Measurements from ENCODE around the gene NOB1.
"Not testable (repeated sequence)": the region's sequence is repeated elsewhere in the genome, so short reads cannot be mapped to it uniquely, and the experiment has no call there.

Gene NOB1

DNA sequence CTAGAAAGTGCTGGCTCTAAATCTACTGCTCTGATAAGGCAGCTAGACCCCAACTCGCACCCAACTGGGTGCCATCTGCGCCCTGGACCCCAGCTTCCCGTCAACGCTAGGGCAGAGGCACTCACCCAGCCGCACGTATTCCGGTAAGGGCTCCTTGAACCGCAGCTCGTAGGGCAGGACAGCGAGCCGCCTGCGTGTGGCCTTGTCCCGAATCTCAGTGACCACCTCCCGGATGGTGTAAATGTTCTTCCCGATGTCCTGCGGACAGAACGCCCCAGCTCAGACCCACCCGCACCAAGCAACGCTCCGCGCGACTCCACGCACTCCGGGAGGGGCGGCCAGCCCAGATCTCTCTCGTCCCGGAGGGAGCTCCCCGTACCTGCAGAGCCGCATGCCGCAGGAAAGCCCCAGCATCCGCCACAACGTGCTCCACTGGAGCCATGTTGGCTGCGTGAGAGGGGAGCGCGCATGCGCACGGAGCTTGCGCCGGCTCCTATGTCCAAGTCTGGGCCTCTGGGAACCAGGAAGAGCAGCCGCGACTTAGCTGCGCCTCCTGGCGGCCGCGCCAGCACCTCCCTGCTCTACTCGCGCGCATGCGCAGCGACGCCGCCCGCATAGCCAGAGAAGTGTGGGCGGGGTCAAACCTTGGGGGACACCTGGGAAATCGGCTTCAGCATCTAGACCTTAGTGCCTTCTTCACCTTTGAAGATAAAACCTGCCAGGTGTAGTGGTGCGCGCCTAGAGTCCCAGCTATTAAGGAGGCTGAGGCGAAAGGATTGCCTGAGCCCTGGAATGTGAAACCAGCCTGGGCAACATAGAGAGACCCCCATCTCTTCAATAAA is at the start of gene NOB1:
Gene NOB1 (minus strand): TSS at position 458 of the 842 bp plus-strand sequence. CDS start 16 bp downstream, at position 442.
- peak; percentile 98 for DNase-seq

- DNase-seq: no peak
Measured at GRCh38 chr16:69804297-69804696, 49.6 kb upstream of the NOB1 start.

DNA sequence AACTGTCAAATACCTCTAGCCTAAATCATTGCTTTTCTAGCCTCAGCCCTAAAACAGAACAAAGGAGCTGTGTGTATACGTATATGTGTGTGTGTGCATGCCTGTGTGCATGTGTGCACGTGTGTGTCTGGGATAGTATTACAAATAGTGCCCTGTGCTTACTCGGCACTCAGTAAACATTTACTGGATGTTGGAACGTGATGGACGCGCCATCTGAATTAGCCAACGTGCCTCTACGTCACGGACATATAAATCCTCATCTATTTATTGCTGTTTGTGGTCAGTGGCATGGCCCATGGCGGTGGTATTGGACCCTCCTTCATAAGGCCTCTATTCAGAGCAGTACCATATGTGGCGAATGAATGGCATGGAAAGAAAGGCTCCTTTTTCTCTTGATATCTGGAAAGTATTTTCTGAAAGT is 44.9 kb upstream of the NOB1 start:
- no peak for DNase-seq

DNA sequence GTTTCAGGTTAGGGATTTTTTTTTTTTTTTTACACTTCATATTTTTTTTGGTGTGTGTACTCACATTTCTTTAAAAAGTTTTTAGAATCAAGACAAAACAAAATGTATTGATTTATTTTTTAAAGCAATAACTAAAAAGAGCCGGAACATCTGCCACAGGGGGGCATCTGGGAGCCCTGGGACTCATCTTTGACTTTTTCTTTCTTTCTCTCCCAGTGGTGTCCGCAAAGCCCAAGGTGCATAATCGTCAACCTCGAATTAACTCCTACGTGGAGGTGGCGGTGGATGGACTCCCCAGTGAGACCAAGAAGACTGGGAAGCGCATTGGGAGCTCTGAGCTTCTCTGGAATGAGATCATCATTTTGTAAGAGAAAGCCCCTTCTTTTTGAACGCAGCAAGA is 43.7 kb upstream of the NOB1 start:
- no peak for DNase-seq

GRCh38 chr16:69796285-69797118 is 41.8 kb upstream of the NOB1 start:
- DNase-seq: peak; percentile 74

- DNase-seq: no peak
Measured at GRCh38 chr16:69794486-69794885, 39.8 kb upstream of the NOB1 start.

GRCh38 chr16:69793526-69793925 is 38.8 kb upstream of the NOB1 start:
- peak; percentile 69 for DNase-seq

- DNase-seq: not testable (repeated sequence)
Measured at GRCh38 chr16:69791391-69791847, 36.7 kb upstream of the NOB1 start.

- DNase-seq: no peak
Measured at GRCh38 chr16:69787883-69788282, 33.2 kb upstream of the NOB1 start.

DNA sequence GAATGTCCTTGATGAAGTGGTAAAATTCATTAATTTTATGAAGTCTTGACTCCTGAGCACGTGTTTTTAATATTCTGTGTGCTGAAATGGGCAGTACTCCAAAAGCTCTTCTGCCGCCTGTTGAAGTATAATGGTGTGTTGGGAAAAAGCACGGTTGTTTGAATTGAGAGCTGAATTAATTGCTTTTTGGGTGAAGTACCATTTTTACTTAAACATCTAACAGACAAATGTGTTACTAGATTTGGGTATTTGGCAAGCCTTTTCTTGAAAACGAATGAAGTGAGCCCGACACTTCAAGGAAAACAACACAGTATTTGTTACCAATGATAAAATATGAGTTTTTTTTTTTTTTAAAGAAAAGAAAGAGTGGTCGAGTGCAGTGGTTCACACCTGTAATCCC is 29.9 kb upstream of the NOB1 start:
- DNase-seq: no peak

DNA sequence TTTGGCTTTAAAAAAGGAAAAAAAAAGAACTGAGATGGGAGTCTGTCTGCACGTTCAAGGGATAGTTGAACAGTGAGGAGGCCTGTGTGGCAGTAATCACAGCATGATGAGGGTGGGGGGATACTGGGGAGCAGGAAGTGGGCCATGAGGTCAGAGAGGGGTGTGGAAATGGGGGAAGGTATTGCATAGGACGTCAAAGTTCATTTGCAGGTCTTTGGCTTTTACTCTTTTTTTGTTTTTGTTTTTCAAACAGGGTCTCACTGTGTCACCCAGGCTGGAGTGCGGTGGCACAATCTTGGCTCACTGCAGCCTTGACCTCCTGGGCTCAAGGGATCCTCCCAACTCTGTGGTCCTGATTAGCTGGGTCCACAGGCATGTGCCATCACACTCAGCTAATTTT is 26.4 kb upstream of the NOB1 start:
- DNase-seq: no peak

DNA sequence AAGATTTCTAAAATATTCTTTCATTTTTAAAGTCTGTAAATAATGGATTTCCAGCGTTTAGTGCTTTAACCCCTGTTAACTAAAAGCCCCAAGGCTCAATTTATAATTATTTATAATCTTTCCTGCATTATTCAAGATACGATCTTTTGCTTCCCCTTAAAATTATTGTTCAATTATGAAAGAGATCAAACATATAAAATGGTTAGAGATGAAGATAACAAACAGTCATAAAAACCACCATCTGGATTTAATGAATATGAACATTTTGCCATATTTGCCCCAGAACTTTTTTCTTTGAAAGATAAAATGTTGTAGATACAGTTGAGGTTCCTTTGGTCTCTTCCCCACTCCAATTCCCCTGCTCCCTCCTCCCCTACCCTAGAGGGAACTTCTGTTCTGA is 25.0 kb upstream of the NOB1 start:
- no peak for DNase-seq

GRCh38 chr16:69775563-69775962 is 20.8 kb upstream of the NOB1 start:
- no peak for DNase-seq

DNA sequence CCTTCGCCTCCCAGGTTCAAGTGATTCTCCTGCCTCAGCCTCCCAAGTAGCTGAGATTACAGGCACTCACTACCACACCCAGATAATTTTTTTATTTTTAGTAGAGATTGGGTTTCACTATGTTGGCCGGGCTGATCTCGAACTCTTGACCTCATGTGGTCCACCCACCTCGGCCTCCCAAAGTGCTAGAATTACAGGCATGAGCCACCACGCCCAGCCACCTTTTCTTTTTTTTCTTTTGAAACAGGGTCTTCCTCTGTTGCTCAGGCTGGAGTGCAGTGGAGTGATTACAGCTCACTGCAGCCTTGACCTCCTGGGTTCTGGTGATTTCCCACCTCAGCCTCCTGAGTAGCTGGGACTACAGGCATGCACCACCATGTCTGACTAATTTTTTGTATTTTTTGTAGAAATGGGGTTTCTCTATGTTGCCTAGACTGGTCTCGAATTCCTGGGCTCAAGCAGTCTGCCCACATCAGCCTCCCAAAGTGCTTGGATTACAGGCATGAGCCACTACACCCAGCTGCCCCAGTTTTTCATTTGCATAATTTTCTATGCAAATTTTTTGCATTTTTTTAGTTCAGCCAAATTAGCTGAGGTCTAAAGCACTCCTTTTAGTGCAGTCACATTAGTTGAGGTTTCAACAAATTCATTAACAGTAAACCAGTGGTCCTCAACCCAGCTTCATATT is 18.7 kb upstream of the NOB1 start:
- DNase-seq: no peak

- no peak for DNase-seq
Measured at GRCh38 chr16:69771651-69771967, 16.9 kb upstream of the NOB1 start.

DNA sequence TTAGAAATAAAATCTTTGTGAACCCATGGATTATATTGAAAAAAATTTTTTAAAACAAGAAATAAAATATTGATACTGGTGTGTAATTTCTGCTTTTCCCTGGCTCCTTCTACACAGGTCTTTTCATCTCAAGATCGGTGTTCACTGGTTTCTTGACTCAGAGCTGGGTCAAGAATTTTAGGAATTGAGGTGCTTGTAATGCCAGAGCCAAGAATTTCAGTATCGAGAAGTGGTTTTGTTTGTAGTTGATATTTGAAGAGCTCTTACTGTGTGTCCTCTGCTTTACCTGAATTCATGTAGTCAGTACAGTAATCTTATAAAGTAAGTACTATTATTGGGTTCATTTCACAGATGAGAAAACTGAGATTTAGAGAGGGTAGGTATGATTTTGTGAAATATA is 14.7 kb upstream of the NOB1 start:
- DNase-seq: no peak

DNA sequence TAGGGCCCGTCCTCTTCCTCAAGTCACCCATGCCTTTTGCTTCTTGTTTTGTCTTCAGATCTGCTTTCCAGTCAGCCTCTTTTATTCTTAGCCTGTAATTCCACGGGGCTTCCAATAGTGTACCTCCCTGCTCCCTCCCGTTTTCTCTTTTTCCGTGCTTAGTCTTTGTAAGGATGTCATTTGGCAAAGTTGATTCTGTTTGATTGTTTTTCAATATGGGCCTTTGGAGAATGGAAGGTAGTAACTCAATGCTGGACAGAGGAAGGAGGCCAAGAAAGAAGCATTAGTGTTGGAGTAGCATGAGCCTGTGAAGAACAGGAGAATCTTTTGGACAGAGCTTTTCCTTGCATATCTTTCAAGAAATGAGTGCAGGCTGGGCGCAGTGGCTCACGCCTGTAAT is 13.9 kb upstream of the NOB1 start:
- no peak for DNase-seq

- no peak for DNase-seq
Measured at GRCh38 chr16:69767459-69768229, 12.9 kb upstream of the NOB1 start.

- peak; percentile 14 for DNase-seq
Measured at GRCh38 chr16:69763599-69763942, 8.8 kb upstream of the NOB1 start.

- peak; percentile 69 for DNase-seq
Measured at GRCh38 chr16:69762814-69763598, 8.3 kb upstream of the NOB1 start.

DNA sequence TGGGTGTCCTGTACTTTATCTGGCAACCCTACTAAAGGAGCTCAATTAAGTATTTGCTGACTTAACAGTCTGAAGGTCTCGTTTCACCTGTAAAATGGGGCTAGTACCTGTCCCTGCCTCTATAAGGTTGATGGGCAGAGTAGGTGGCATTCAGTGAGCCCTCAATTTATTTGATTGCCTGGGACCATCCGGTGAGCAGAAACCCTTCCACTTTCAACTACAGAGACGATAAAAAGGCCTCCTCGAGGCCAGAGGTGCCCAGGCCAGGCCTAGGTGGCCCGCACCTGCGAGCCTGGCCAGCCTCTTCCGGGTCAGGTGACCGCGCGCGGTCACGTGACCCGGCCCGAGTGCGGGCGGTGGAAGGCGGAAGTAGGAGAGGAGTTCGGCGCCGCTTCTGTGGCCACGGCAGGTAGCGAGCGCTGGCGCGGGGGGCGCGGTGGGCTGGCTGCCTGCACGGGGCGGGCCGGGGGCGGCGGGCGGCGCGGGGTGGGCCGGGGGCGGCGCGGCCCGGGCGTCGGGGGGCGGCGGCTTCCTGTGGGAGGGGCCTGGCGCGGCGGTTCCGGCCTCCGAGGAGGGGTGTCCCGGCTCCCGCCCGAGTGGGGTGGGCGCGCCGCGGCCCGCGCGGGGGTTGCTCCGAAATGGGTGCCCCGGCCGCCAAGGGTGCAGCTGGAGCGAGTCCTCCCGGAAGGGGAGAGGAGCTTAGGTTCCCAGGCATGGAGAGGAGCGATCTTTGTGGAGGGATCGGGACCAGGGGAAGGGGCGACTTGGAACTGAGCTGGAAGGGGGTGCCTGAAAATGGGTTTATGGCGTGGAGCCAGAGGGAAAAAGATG is 7.5 kb upstream of the NOB1 start, which contains the start of gene WWP2:
Gene WWP2 (plus strand): TSS at position 350 of the 831 bp plus-strand sequence. CDS start 24,679 bp downstream, outside the sequence.
- peak; percentile 87 for DNase-seq

Measured in hematopoietic multipotent progenitor cell treated with erythropoietin and hydrocortisone succinate and interleukin-3 and kit ligand, for 6 days (in vitro differentiated cells).